Trophoblast cell (in vitro differentiated cells and primary cell): ENCODE measurements around the gene LSM3.

Experiments
- DNase-seq, 2 donors: peaks; one replicate each; pipeline ENCODE4 v3.0.0-alpha.2; 2016
- H2AFZ ChIP-seq: 2 replicates; pipeline ENCODE4 v1.6.1; 2013; ENCODE audit warnings: low read length, moderate library complexity, mild to moderate bottlenecking; ENCODE audit not compliant: insufficient read depth, poor library complexity
- H2AK5ac ChIP-seq: 2 replicates; pipeline ENCODE4 v1.6.1; 2013; ENCODE audit warnings: mild to moderate bottlenecking, low read length
- H2BK120ac ChIP-seq: 2 replicates; pipeline ENCODE4 v1.6.1; 2013; ENCODE audit warnings: low read length, mild to moderate bottlenecking, moderate library complexity; ENCODE audit not compliant: insufficient read depth, poor library complexity
- H2BK12ac ChIP-seq: 2 replicates; pipeline ENCODE4 v1.6.1; 2013; ENCODE audit warnings: mild to moderate bottlenecking, low read length, moderate library complexity
- H2BK5ac ChIP-seq: 2 replicates; pipeline ENCODE4 v1.6.1; 2013; ENCODE audit warnings: low read length, low read depth, moderate library complexity, mild to moderate bottlenecking; ENCODE audit not compliant: poor library complexity
- H3K14ac ChIP-seq: 2 replicates; pipeline ENCODE4 v1.6.1; 2013; ENCODE audit warnings: mild to moderate bottlenecking, low read length
- H3K18ac ChIP-seq: 2 replicates; pipeline ENCODE4 v1.6.1; 2013; ENCODE audit warnings: mild to moderate bottlenecking, low read length
- H3K23ac ChIP-seq: 2 replicates; pipeline ENCODE4 v1.6.1; 2013; ENCODE audit warnings: low read length
- H3K27ac ChIP-seq: 2 replicates; pipeline ENCODE4 v1.5.1; 2013; ENCODE audit warnings: low read depth, mild to moderate bottlenecking, inconsistent platforms, low read length, moderate library complexity
- H3K27me3 ChIP-seq: 2 replicates; pipeline ENCODE4 v1.6.1; 2013; ENCODE audit warnings: inconsistent platforms, mild to moderate bottlenecking, low read length, moderate library complexity; ENCODE audit not compliant: insufficient read depth
- H3K36me3 ChIP-seq, 2 experiments: 1 replicate in 1 of 2; 2 replicates in 1 of 2; pipeline ENCODE4 v1.6.1; 2013; ENCODE audit warnings: low read length in 2 of 2, mild to moderate bottlenecking in 2 of 2, moderate library complexity in 1 of 2; ENCODE audit not compliant: insufficient read depth in 2 of 2, control insufficient read depth in 1 of 2
- H3K4ac ChIP-seq: 2 replicates; pipeline ENCODE4 v1.6.1; 2013; ENCODE audit warnings: low read depth, mild to moderate bottlenecking, low read length, moderate library complexity
- H3K4me1 ChIP-seq, 2 experiments: 1 replicate in 1 of 2; 2 replicates in 1 of 2; pipeline ENCODE4 v1.6.1; 2013; ENCODE audit warnings: low read length in 2 of 2, mild to moderate bottlenecking in 2 of 2, moderate library complexity in 1 of 2; ENCODE audit not compliant: insufficient read depth in 2 of 2, control insufficient read depth in 1 of 2
- H3K4me2 ChIP-seq: 2 replicates; pipeline ENCODE4 v1.6.1; 2013; ENCODE audit warnings: inconsistent platforms, mild to moderate bottlenecking, low read length, moderate library complexity
- H3K4me3 ChIP-seq: 2 replicates; pipeline ENCODE4 v1.5.1; 2013; ENCODE audit warnings: mild to moderate bottlenecking, low read depth, low read length, inconsistent platforms
- H3K79me1 ChIP-seq: one replicate; pipeline ENCODE4 v1.6.1; 2013; ENCODE audit warnings: low read length
- H3K79me2 ChIP-seq: 2 replicates; pipeline ENCODE4 v1.6.1; 2013; ENCODE audit warnings: low read length, mild to moderate bottlenecking; ENCODE audit not compliant: control insufficient read depth, insufficient read depth, poor library complexity
- H3K9ac ChIP-seq: 2 replicates; pipeline ENCODE4 v1.6.1; 2013; ENCODE audit warnings: mild to moderate bottlenecking, low read length
- H3K9me3 ChIP-seq: 2 replicates; pipeline ENCODE4 v1.6.1; 2013; ENCODE audit warnings: low read depth, mild to moderate bottlenecking, control low read depth, inconsistent platforms, low read length; ENCODE audit not compliant: insufficient read depth
- H4K12ac ChIP-seq: 2 replicates; pipeline ENCODE4 v1.6.1; 2013; ENCODE audit warnings: low read depth, mild to moderate bottlenecking, low read length, moderate library complexity
- H4K8ac ChIP-seq: 2 replicates; pipeline ENCODE4 v1.6.1; 2013; ENCODE audit warnings: low read depth, mild to moderate bottlenecking, low read length, moderate library complexity
- H4K91ac ChIP-seq: one replicate; pipeline ENCODE4 v1.6.1; 2013; ENCODE audit warnings: low read depth, mild to moderate bottlenecking, low read length, moderate library complexity
- WGBS: extraction: QIAGEN DNeasy Blood & Tissue Kit; methylation state at CpG from one replicate; pipeline ENCODE4 v1.1.7; 2013; ENCODE audit warnings: missing lambda C conversion rate; ENCODE audit not compliant: insufficient read length, insufficient coverage; ENCODE audit errors: extremely low coverage; 5-methylcytosine and 5-hydroxymethylcytosine counted together

The LSM3 gene

DNA sequence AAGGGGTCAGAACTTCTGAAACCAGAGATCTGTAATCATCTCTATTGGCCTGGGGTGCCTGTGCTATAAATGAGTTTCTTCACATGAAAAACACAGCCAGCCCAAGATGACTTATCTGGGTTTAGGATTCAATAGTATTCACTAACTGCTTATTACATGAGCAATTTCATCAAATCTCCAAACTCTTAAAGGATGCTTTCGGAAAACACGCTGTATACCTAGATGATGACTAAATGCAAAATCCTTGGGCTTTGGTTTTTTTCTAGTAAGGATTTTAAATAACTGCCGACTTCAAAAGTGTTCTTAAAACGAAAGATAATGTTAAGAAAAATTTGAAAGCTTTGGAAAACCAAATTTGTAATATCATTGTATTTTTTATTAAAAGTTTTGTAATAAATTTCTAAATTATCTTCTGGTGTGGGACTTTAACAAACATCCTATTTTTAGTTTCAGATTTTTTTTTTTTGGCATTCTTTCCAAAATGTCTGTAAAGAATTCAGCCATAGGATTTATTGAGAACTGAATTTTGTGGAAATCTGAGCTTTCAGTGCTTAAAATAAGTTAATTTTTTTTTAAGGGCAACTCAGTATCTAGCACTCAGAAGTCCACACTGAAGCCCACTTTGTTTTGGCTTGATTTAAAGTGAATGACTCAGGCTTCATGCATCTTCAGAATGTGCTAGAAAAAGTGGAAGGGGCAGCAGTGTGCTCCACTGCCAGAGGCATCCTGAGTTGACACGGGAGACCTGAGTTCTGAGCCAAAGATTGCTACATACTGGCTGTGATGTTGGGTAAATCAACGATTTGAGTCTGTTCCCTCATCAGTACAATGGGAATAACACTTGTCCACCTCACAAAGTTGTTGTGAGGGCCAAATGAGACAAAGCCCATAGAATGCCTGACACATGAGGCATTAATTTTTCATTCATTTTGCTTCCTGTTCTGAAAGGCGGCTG is 35.1 kb upstream of the LSM3 start:
- no CpG with 5 or more reads among the region's 7 CpGs for WGBS
- H4K91ac ChIP-seq: peak overlapping the region; percentile 82
- no peak overlapping the region for H3K23ac ChIP-seq
- no peak overlapping the region for H4K12ac ChIP-seq
- peak overlapping the region; percentile 37 for H2BK12ac ChIP-seq
- H3K4ac ChIP-seq: no peak overlapping the region
- H2BK5ac ChIP-seq: peak overlapping the region; percentile 95
- H3K9me3 ChIP-seq: peaks cover 4% of the 10 kb centered on the region
- peak overlapping the region; percentile 94 for H2BK120ac ChIP-seq
- peak overlapping the region; percentile 10 for H2AK5ac ChIP-seq
- H4K8ac ChIP-seq: no peak overlapping the region
- H3K9ac ChIP-seq: no peak overlapping the region
- H3K79me2 ChIP-seq: no peaks in the 10 kb centered on the region
- no peak overlapping the region for H3K18ac ChIP-seq
- H3K14ac ChIP-seq: peak overlapping the region; percentile 15
- H3K79me1 ChIP-seq: peaks cover 11% of the 10 kb centered on the region
- peaks cover 15 to 18% of the 10 kb centered on the region in 2 experiments for H3K4me1 ChIP-seq
- peaks cover 50 to 61% of the 10 kb centered on the region in 2 experiments for H3K36me3 ChIP-seq
- no peaks in the 10 kb centered on the region for H3K27me3 ChIP-seq
- no peak overlapping the region for H3K4me3 ChIP-seq
- peak overlapping the region; percentile 98 for H3K27ac ChIP-seq
- DNase-seq: peak; percentile 92 to 97
- H2AFZ ChIP-seq: no peak overlapping the region
- H3K4me2 ChIP-seq: peak overlapping the region; percentile 60

DNA sequence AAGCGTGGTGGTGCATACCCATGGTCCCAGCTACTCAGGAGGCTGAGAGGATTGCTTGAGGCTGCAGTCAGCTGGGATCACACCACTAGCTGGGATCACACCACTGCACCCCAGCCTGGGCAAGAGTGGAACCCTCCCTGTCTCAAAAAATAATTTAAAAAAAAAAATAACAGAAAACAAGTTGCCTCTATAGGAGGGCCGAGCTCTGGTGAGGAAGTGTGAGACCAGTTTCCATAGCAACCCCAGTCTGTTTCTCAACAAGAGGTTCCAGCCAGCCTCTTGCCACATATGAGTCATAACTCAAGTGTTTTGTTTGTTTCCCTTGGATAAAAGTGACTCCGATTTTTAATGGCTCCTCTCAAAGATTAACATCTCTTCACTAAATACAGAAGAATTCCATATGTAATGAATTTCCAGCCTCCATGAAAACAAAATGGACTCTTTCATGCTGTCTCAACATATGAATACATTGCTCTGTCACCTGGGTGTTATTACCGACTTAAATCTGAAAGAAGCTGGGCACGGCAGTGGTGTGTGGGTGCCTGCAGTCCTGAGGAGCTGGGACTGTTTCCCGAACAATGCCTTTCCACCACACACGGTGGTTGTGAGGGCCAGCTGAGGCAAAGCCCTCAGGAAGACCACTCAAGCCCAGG is 34.1 kb upstream of the LSM3 start:
- H3K9me3 ChIP-seq: peaks cover 2% of the 10 kb centered on the region
- H2AFZ ChIP-seq: peak overlapping the region; percentile 58
- no peak overlapping the region for H3K9ac ChIP-seq
- peak overlapping the region; percentile 53 for H3K4ac ChIP-seq
- H3K27me3 ChIP-seq: no peaks in the 10 kb centered on the region
- no peak overlapping the region for H2AK5ac ChIP-seq
- DNase-seq: peak; percentile 89 to 98
- no peak overlapping the region for H3K4me3 ChIP-seq
- peak overlapping the region; percentile 89 for H3K18ac ChIP-seq
- no peaks in the 10 kb centered on the region for H3K79me2 ChIP-seq
- no CpG with 5 or more reads among the region's 7 CpGs for WGBS
- H3K4me1 ChIP-seq: peaks cover 15 to 18% of the 10 kb centered on the region in 2 experiments
- H4K12ac ChIP-seq: no peak overlapping the region
- no peak overlapping the region for H3K23ac ChIP-seq
- peaks cover 44 to 52% of the 10 kb centered on the region in 2 experiments for H3K36me3 ChIP-seq
- H3K14ac ChIP-seq: peak overlapping the region; percentile 95
- H4K8ac ChIP-seq: peak overlapping the region; percentile 75
- H3K79me1 ChIP-seq: peaks cover 11% of the 10 kb centered on the region
- peak overlapping the region; percentile 60 for H3K4me2 ChIP-seq
- peak overlapping the region; percentile 95 for H2BK5ac ChIP-seq
- peak overlapping the region; percentile 98 for H3K27ac ChIP-seq
- peak overlapping the region; percentile 94 for H2BK120ac ChIP-seq
- peak overlapping the region; percentile 90 for H2BK12ac ChIP-seq
- peak overlapping the region; percentile 82 for H4K91ac ChIP-seq

DNA sequence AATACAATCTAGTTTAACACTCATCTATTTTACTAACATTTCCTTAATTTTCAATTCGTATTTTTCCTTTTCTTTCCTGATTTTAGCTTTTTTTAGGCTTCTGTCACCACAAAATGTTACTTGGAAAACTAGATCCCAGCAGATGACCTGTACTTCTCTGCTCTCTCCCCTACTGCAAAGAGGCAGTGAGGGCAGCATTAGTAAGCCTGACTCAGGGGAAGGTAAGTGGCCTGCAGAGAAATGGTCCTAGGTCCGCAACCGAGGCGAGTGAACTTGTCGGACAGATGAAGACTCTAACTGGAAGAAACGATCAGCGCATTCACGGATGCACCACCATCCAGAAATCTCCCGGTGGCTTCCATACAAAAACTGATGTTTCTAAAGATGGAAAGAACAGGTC is 33.4 kb upstream of the LSM3 start:
- Histone ChIP-seq H3K23ac (no peak overlapping the region), H3K4me1 (peaks cover 15 to 18% of the 10 kb centered on the region in 2 experiments), H3K79me1 (peaks cover 11% of the 10 kb centered on the region), H3K79me2 (no peaks in the 10 kb centered on the region), H2AFZ (no peak overlapping the region), H3K36me3 (peaks cover 44 to 51% of the 10 kb centered on the region in 2 experiments), H2BK120ac (no peak overlapping the region), H3K9ac (no peak overlapping the region), H2BK12ac (peak overlapping the region; percentile 70), H2AK5ac (no peak overlapping the region), H4K12ac (no peak overlapping the region), H3K4ac (peak overlapping the region; percentile 25), H3K18ac (no peak overlapping the region), H3K9me3 (peaks cover 2% of the 10 kb centered on the region), H4K8ac (peak overlapping the region; percentile 22), H3K4me3 (no peak overlapping the region), H3K27me3 (no peaks in the 10 kb centered on the region), H2BK5ac (peak overlapping the region; percentile 41), H4K91ac (peak overlapping the region; percentile 11), H3K4me2 (no peak overlapping the region), H3K14ac (no peak overlapping the region), H3K27ac (peak overlapping the region; percentile 69)
- DNase-seq: peak; percentile 26 to 56
- WGBS: no CpG with 5 or more reads among the region's 9 CpGs

DNA sequence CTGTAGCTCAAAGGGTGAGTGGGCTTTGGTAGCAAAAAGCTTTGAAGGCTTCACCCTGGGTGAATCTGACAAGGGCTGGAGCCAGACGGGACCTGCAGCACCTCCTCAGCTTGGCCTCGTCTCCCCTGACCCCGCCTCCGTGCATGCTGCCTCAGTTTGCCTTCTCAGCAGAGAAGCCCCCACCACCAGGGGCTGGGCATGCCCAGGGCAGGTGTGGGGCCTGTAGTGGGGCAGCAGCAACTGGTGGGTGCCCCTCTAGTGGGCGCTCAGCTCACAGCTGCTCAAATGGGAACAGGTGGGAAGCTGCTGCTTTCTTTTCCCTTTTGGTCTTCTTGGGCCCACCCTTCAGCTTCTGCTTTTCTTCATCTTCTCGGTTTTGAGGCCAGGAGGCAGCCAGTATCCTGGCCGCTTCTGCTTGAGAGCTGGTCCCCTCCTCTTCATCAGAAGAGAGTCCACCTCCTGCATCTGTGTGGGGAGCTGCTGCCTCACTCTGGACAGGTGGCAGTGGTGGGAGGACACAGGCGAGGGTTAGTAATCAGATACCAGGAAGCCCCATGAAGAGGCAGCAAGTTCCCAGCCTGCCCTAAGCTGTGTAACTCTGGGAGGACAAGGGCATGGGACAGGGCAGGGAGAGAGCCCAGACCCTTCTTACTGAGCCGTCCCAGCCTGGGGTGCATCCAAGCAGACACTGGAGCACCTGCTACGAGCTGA is 32.8 kb upstream of the LSM3 start:
- Histone ChIP-seq H2BK120ac (no peak overlapping the region), H3K79me2 (no peaks in the 10 kb centered on the region), H3K4me3 (no peak overlapping the region), H3K18ac (no peak overlapping the region), H3K23ac (no peak overlapping the region), H3K27me3 (no peaks in the 10 kb centered on the region), H4K8ac (no peak overlapping the region), H3K4me2 (no peak overlapping the region), H3K79me1 (peaks cover 11% of the 10 kb centered on the region), H2AFZ (no peak overlapping the region), H3K9ac (no peak overlapping the region), H3K4me1 (peaks cover 15 to 18% of the 10 kb centered on the region in 2 experiments), H3K36me3 (peaks cover 48 to 52% of the 10 kb centered on the region in 2 experiments), H3K4ac (no peak overlapping the region), H3K9me3 (peaks cover 2% of the 10 kb centered on the region), H2BK12ac (no peak overlapping the region), H3K14ac (no peak overlapping the region), H4K12ac (no peak overlapping the region), H3K27ac (peak overlapping the region; percentile 69), H2AK5ac (peak overlapping the region; percentile 44), H4K91ac (peak overlapping the region; percentile 11), H2BK5ac (no peak overlapping the region)
- WGBS: no CpG with 5 or more reads among the region's 10 CpGs
- DNase-seq: no peak
